Keratinocyte (primary cell): ENCODE measurements around the gene SLC7A4. TPM values are rescaled to one million over a fixed set of nuclear protein-coding genes. Genes with fewer than 3 reads are reported as not detected.
"Not testable (repeated sequence)": the region's sequence is repeated elsewhere in the genome, so short reads cannot be mapped to it uniquely, and the experiment has no call there.

Source experiments
- DNase-seq: peaks from one replicate; pipeline ENCODE4 v3.0.0-alpha.2; 2011; ENCODE audit warnings: low read depth, missing footprints, low spot score
- FAIRE-seq: peaks from 2 replicates; lab custom pipeline; 2011; peaks lifted over from hg19 to GRCh38; lab: Jason Lieb, UNC
- H2AFZ ChIP-seq: 2 replicates; pipeline ENCODE4 v1.6.0; 2012; ENCODE audit warnings: low read length, control low read depth, inconsistent platforms; ENCODE audit not compliant: control insufficient read depth
- H3K27ac ChIP-seq: 2 replicates; pipeline ENCODE4 v1.5.1; 2011; ENCODE audit warnings: low read length; ENCODE audit not compliant: control insufficient read depth, insufficient read depth
- H3K27me3 ChIP-seq: 3 replicates; pipeline ENCODE4 v1.6.0; 2011; ENCODE audit warnings: low read length; ENCODE audit not compliant: control insufficient read depth, insufficient read depth; ENCODE audit errors: extremely low read depth
- H3K36me3 ChIP-seq, 2 experiments: 2 replicates in 1 of 2; 3 replicates in 1 of 2; pipeline ENCODE4 v1.5.1; 2011; ENCODE audit warnings: low read length in 2 of 2, mild to moderate bottlenecking in 1 of 2; ENCODE audit not compliant: control insufficient read depth in 2 of 2, insufficient read depth in 2 of 2; ENCODE audit errors: extremely low read depth in 1 of 2
- H3K4me1 ChIP-seq: 3 replicates; pipeline ENCODE4 v1.5.1; 2011; ENCODE audit warnings: low read length; ENCODE audit not compliant: control insufficient read depth, insufficient read depth; ENCODE audit errors: extremely low read depth
- H3K4me2 ChIP-seq: 3 replicates; pipeline ENCODE4 v1.6.0; 2011; ENCODE audit warnings: low read depth, low read length; ENCODE audit not compliant: control insufficient read depth, insufficient read depth; ENCODE audit errors: extremely low read depth
- H3K4me3 ChIP-seq, 3 experiments: fragments of 200-600 bp in 1 of 3; sonication (generic) in 1 of 3; 2 replicates in 2 of 3; 3 replicates in 1 of 3; pipeline ENCODE4 v1.5.1; 2011 to 2016; ENCODE audit warnings: low read length in 3 of 3, mild to moderate bottlenecking in 3 of 3, control low read depth in 2 of 3, inconsistent platforms in 1 of 3, low read depth in 1 of 3, mixed read lengths in 1 of 3, mixed run types in 1 of 3, moderate library complexity in 1 of 3; ENCODE audit not compliant: control insufficient read depth in 2 of 3, insufficient read depth in 2 of 3; ENCODE audit errors: extremely low read depth in 1 of 3
- H3K79me2 ChIP-seq: 2 replicates; pipeline ENCODE4 v1.6.0; 2012; ENCODE audit warnings: low read length; ENCODE audit not compliant: control insufficient read depth, insufficient read depth
- H3K9ac ChIP-seq: 3 replicates; pipeline ENCODE4 v1.6.0; 2011; ENCODE audit warnings: low read length; ENCODE audit not compliant: control insufficient read depth, insufficient read depth; ENCODE audit errors: extremely low read depth
- H3K9me1 ChIP-seq: 3 replicates; pipeline ENCODE4 v1.6.0; 2011; ENCODE audit warnings: low read length; ENCODE audit not compliant: control insufficient read depth, insufficient read depth; ENCODE audit errors: extremely low read depth
- H3K9me3 ChIP-seq: 2 replicates; pipeline ENCODE4 v1.5.1; 2012; ENCODE audit warnings: low read depth, low read length; ENCODE audit not compliant: control insufficient read depth
- H4K20me1 ChIP-seq: 3 replicates; pipeline ENCODE4 v1.6.0; 2011; ENCODE audit warnings: low read length; ENCODE audit not compliant: control insufficient read depth, insufficient read depth; ENCODE audit errors: extremely low read depth
- EZH2 ChIP-seq: IDR thresholded peaks from one replicate; pipeline ENCODE4 v1.6.1; 2012; ENCODE audit warnings: inconsistent platforms, mild to moderate bottlenecking, low read length, moderate library complexity
- dilution Hi-C: fragments of 300-500 bp; cut with MboI; formaldehyde crosslinking; loops from one replicate; pipeline ENCODE4 v1.7.0; 2020; ENCODE audit warnings: low sequenced_read_pairs; ENCODE audit not compliant: extremely low pct_ligation_motif_present
- polyA plus RNA-seq, 5 experiments: library from polyadenylated mRNA; depleted of rRNA in 3 of 5; stranded (reverse) in 3 of 5; stranded (forward) in 1 of 5; unstranded in 1 of 5; fragments of >200 nt; gene quantifications; 1 replicate in 1 of 5; 2 replicates in 3 of 5; 3 replicates in 1 of 5; pipeline versions ENCODE4 v1.2.1 to v1.2.3, GENCODE V29; 2011 to 2012; ENCODE audit warnings: missing spikeins in 2 of 5, low read depth in 1 of 5, low replicate concordance in 1 of 5
- TF ChIP-seq, protein P1 (sequence below), 3 experiments: IDR thresholded peaks in 1 of 3; conservative IDR thresholded peaks in 1 of 3; optimal IDR thresholded peaks in 1 of 3; 2 replicates in 2 of 3; 3 replicates in 1 of 3; pipeline versions ENCODE3 to v1.5.1; 2011; ENCODE audit warnings: low read length in 3 of 3, mild to moderate bottlenecking in 3 of 3, moderate library complexity in 2 of 3, control low read depth in 1 of 3, inconsistent platforms in 1 of 3; ENCODE audit not compliant: insufficient read depth in 2 of 3; ENCODE audit errors: extremely low read depth in 1 of 3

Gene SLC7A4
- polyA plus RNA-seq, 1 donor (not counting 4 experiments of a cell fraction or from before 2014, with no cell fraction given), result 0.10 TPM

DNA sequence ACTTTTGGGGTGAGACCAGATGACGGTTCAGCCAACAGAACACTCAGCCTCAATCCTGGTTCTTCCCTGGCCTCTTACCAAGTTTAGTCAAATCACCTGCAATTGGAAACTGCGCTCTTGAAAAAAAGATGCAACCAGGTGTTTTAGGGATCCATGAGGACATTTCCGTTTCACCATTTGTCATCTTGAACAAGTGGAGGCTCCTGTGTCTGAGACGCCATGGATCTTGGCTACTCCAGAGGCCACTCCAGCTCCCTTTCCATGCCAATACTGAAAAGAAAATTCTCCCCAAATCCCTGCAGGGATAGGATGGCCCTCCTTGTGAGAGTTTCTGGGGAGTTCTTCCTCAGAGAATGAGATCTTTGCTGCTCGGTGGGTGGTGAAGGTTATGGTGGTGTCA, 41.1 kb upstream of the SLC7A4 start:
- Histone ChIP-seq H3K9ac (no peak overlapping the region), H3K27me3 (no peaks in the 10 kb centered on the region), H3K4me1 (peaks cover 21% of the 10 kb centered on the region), H2AFZ (no peak overlapping the region), H3K79me2 (no peaks in the 10 kb centered on the region), H3K9me1 (no peaks in the 10 kb centered on the region), H4K20me1 (no peaks in the 10 kb centered on the region), H3K36me3 (no peaks in the 10 kb centered on the region), H3K4me3 (no peak overlapping the region), H3K27ac (no peak overlapping the region), H3K9me3 (no peaks in the 10 kb centered on the region), H3K4me2 (no peak overlapping the region)
- dilution Hi-C loops, result no loop called here
- TF ChIP-seq, protein P1, sequence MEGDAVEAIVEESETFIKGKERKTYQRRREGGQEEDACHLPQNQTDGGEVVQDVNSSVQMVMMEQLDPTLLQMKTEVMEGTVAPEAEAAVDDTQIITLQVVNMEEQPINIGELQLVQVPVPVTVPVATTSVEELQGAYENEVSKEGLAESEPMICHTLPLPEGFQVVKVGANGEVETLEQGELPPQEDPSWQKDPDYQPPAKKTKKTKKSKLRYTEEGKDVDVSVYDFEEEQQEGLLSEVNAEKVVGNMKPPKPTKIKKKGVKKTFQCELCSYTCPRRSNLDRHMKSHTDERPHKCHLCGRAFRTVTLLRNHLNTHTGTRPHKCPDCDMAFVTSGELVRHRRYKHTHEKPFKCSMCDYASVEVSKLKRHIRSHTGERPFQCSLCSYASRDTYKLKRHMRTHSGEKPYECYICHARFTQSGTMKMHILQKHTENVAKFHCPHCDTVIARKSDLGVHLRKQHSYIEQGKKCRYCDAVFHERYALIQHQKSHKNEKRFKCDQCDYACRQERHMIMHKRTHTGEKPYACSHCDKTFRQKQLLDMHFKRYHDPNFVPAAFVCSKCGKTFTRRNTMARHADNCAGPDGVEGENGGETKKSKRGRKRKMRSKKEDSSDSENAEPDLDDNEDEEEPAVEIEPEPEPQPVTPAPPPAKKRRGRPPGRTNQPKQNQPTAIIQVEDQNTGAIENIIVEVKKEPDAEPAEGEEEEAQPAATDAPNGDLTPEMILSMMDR (optimal IDR thresholded peaks at IDR 0.05 in 1 of 3, IDR thresholded peaks at IDR 0.05 in 1 of 3, conservative IDR thresholded peaks at IDR 0.05 in 1 of 3; ENCODE audit: extremely low read depth in 1 of 3, insufficient read depth in 2 of 3, low read length in 3 of 3), result no peak
- TF ChIP-seq EZH2, result no peak
- DNase-seq (no peak), FAIRE-seq (no peak)

DNA sequence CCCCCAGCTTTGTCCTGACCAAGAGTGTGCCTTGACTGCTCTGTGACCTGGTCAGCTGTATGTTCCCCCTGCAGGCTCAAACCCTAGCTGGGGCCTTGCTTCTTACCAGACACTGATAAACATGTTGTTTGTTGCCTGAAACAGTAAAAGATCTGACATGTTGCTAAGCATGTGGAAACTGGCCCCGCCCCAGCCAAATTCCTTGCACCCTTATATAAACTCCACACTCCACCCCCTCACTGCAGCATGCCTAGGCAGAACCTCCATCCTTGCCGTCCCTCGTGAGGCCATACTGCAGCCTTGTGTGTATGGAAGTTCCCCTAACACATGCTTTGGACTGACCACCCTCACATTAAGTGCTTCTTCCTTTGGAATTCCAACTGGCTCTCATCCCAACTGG, 40.7 kb upstream of the SLC7A4 start:
- H3K9me3 ChIP-seq, result no peaks in the 10 kb centered on the region
- H3K9ac ChIP-seq, result no peak overlapping the region
- no peaks in the 10 kb centered on the region for H3K79me2 ChIP-seq
- no peak for TF ChIP-seq EZH2
- TF ChIP-seq, protein P1 (optimal IDR thresholded peaks at IDR 0.05 in 1 of 3, IDR thresholded peaks at IDR 0.05 in 1 of 3, conservative IDR thresholded peaks at IDR 0.05 in 1 of 3; ENCODE audit: extremely low read depth in 1 of 3, insufficient read depth in 2 of 3, low read length in 3 of 3), result no peak
- FAIRE-seq (peak; percentile 61), DNase-seq (no peak)
- H3K9me1 ChIP-seq, result no peaks in the 10 kb centered on the region
- peaks cover 21% of the 10 kb centered on the region for H3K4me1 ChIP-seq
- no peak overlapping the region for H3K4me3 ChIP-seq
- dilution Hi-C loops, result no loop called here
- no peaks in the 10 kb centered on the region for H4K20me1 ChIP-seq
- no peak overlapping the region for H3K27ac ChIP-seq
- no peak overlapping the region for H2AFZ ChIP-seq
- no peaks in the 10 kb centered on the region for H3K36me3 ChIP-seq
- no peaks in the 10 kb centered on the region for H3K27me3 ChIP-seq
- H3K4me2 ChIP-seq, result no peak overlapping the region

DNA sequence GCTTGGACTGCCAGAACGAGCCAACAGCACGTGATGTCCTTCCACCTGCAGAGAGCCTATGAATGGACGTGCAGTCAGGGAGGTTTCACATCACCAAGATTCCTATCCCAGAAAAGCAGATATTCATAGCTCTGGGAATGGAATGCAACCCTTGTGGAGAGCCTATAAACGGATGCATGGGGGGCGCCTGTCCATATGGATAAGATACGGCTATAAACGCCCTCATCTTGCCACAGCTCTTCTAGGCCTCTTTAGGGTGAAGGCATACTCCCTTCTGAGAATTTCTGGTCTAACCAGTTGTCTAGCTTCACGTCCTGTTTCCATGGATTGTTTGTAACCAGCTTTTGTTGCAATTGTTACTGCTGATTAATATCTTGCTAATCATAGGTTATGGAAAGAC, 39.4 kb upstream of the SLC7A4 start:
- not testable (repeated sequence) for H2AFZ ChIP-seq

More for the DNA sequence above, 39.4 kb upstream of the SLC7A4 start:
- H3K36me3 ChIP-seq, H3K4me3 ChIP-seq, H4K20me1 ChIP-seq, DNase-seq, H3K9me1 ChIP-seq, H3K9me3 ChIP-seq, dilution Hi-C loops, H3K27me3 ChIP-seq, H3K27ac ChIP-seq, H3K9ac ChIP-seq, H3K79me2 ChIP-seq, FAIRE-seq, H3K4me2 ChIP-seq: not testable (repeated sequence)
- peaks cover 21% of the 10 kb centered on the region for H3K4me1 ChIP-seq
